Measurements from ENCODE around the gene TFAP2D.

The TFAP2D gene

DNA sequence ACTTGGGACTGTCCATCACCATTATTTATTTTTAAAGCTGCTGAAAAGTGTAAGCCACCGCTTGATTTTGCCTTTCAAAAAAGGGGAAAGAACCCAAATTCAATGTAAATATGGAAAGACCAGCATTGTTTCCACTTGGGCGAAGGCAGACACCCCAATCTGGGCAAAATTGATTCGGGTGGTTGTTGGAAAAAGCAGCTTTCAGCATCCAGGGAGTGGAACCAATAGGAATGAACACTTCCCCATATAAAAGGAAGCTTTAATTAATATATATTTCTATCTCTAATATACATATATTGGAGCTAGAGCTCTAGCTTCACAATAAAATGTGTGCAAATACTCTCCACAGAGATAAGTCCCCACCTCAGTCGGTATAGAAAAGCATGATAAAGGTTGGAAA lies at the start of gene TFAP2D:
Gene TFAP2D, plus strand, starts transcription at position 301 of the 400 bp plus-strand sequence. CDS start 530 bp downstream, outside the sequence.
- DNase-seq (ENCODE audit: low read depth in 2 of 2), result no peak

GRCh38 chr6:50663806-50664205 lies 49.5 kb upstream of the TFAP2D start:
- no peak for DNase-seq (ENCODE audit: low read depth in 2 of 2)

DNA sequence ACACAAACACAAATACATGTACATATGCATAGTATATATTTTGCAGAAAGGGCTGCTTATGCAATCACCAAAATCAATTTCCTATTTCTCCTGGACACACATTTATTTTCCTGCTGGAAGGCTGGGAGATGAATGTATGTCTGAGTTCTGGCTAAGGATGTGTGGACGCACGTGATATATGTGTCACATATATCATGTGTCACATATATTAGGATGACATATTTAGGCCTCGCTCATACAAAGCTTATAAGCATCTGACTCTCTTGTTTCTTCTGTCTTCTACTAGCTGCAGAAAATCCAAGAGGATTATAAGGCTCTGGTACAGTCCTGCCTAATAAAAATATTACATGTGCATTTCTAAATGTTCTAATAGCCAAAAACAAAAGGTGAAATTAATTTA lies 47.2 kb upstream of the TFAP2D start:
- DNase-seq (ENCODE audit: low read depth in 2 of 2), result no peak

DNA sequence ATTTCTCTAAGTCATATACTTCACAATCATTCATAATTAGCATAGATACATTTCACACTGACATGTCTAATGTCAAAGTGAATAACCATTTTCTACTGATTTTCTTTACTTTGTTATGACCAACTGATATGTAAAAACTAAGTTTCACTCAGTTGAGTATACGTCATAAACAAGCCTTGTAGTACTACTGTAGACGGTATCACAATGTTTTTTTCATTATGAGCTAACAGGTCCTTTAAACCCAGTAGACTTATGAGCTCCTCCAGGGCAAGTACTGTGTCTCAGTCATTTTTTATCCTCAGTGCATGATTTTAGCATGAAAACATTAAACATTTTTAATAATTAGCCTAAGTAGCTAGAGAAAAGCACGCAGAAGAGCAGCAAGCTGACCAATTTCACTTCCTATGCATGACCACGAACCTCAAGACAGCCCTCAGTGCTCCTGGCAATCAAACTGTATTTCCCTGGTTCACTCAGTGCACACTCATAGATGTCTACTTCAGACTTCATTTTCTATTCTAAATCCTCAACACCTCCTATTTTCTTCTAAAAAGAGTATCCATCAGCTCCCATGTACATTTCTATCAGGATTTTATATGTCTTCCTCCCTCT lies 32.0 kb upstream of the TFAP2D start:
- no peak for DNase-seq (ENCODE audit: low read depth in 2 of 2)

DNA sequence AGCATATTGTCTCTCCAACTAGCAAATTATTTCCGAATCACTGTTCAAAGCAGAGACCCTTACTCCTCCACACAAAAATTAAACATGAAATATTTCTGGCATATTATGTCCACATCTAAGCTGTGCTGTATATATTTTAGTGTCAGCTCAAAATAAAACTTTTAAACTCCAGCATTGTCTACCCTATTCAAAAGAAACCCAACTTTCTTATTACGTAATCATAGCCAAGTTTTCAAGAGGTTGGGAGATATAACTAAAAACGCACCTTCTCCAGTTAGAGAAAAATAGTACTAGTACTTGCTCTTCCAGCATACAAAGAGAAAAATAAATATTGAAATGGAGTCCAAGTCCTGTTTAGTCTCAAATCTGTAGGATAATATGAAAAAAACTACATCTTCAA lies 24.1 kb upstream of the TFAP2D start:
- DNase-seq (ENCODE audit: low read depth in 2 of 2), result no peak

- DNase-seq (ENCODE audit: low read depth in 2 of 2), result no peak
Measured at GRCh38 chr6:50691814-50692495, 21.4 kb upstream of the TFAP2D start.

DNA sequence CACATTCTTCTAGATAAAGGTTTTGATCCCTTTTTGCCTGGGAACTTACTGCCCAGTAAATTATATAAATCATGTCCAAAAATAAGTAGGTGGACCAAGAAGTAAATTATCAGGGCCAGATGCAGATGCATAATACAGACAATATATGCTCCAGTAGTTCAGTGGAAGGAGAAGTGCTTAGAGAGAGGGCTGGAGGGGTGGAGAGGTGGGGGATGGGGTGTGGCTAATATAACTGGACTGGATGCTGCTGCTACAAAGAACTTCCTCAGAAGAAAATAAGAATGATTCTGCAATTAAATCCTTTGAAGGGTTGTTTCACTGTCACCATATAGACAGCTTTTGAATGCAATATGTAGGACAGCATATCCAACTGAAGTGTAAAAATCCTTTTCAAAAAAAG lies 14.8 kb upstream of the TFAP2D start:
- DNase-seq (ENCODE audit: low read depth in 2 of 2), result no peak

- no peak for DNase-seq (ENCODE audit: low read depth in 2 of 2)
Measured at GRCh38 chr6:50699051-50699775, 14.1 kb upstream of the TFAP2D start.

DNA sequence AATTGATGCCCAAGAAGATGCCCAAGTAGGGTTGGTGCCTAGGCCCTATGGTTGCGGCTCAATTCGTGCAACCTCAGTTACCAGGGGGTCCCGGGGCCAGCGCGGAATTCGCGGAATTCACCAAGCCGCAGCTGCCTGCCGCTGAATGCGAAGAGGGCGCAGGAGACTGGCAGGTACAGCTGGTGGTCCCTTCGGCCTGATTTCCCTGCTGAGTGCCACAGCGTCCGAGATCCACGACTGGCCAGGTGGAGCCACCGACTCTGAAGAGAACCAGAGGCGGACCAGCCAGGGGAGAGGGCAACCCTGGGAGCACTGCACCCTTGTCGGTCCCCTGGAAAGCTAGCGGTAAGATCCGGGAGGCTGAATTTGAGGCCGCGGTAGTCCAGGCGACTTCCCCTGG lies 6.8 kb upstream of the TFAP2D start:
- no peak for DNase-seq (ENCODE audit: low read depth in 2 of 2)

DNA sequence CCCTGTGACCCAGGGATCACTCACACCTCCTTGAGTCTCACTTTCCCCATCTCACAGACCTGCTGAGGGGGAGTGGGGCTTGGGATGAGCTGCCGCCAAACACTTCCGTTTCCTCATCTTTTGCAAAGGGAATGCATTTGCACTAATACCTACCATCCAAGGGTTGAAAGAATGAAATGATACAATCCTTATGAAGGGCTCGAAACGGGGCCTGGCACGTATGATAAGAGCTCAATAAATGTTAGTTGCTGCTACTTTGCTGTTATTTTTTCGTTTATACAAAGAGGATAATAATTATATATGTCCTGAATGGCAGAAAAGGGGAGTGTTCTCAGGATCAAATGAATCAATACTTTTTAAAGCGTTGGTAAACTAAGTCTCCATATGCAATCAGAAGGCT lies 6.1 kb upstream of the TFAP2D start:
- no peak for DNase-seq (ENCODE audit: low read depth in 2 of 2)

DNA sequence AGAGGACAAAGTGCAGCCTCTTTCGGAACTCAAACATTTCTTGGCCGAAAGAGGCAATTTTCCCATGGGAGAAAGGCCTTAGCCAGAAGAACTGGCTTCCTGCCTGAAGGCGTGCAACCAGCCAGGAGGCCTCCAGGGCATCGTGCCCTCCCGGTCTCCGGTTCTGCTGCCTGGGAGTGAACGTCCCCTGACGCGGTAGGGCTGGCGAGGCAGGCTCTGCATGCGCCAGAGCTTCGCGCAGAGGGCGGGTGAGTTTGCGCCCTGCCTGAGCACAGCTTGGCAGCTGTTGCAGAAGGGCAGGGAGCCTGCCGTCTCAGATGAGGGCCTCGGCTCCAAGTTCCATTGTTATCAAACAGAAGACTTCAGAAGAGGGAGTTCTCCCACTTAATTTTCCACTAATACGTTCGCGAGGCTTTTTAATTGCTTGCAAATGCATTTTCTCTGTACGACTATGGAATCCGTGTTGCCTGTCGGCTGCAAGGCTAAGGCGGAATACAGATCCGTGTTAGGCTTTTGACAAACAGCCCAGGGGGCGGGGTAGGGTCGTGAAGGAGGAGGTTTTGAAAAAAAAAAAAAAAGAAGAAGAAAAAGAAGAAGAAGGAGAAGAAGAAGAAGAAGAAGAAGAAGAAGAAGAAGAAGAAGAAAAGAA lies 5.5 kb upstream of the TFAP2D start:
- no peak for DNase-seq (ENCODE audit: low read depth in 2 of 2)

GRCh38 chr6:50708664-50709365 lies 4.5 kb upstream of the TFAP2D start:
- no peak for DNase-seq (ENCODE audit: low read depth in 2 of 2)

DNA sequence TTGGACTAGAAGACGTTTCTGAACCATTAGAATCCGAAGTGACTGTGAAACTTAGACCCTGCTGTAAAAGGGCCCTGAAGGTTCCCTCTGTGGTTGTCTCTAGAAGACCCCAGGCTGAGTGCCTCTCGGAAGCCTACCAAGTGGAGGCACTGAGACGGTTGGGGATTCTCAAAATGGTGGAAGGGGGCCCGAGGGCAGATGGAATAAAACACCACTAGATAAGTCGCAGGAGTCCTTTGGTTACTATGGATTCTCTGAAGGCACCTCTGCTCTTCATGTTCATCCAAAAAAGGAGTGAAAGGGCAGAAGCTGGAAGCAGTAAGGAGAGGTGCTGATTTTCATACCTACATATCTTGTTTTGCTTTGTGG lies 4.0 kb upstream of the TFAP2D start:
- DNase-seq (ENCODE audit: low read depth in 2 of 2), result no peak

DNA sequence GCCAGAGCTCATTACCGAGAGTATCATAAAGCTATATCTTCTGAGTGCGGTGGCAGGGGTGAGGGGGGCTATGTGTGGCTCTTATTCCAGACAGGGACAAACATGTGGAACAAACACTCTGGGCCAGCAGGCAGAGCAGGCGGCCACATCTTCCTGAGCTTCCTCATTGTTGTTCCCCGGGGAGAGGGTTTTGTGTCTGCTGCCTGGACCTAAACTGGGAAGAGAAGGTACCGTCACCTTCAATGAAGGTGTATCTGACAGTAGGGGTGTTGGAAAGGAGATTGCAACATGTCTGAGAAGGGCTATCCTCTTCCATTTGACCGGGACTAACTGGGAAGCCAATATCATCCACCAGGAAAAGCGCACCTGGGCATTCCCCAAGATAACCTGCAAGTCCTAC lies 1.6 kb upstream of the TFAP2D start:
- no peak for DNase-seq (ENCODE audit: low read depth in 2 of 2)

- DNase-seq (ENCODE audit: low read depth in 2 of 2), result no peak
Measured at GRCh38 chr6:50712291-50712690, 1.0 kb upstream of the TFAP2D start.

- DNase-seq (ENCODE audit: low read depth in 2 of 2), result no peak
Measured at GRCh38 chr6:50713977-50714486, 706 bp downstream of the TFAP2D start.

DNA sequence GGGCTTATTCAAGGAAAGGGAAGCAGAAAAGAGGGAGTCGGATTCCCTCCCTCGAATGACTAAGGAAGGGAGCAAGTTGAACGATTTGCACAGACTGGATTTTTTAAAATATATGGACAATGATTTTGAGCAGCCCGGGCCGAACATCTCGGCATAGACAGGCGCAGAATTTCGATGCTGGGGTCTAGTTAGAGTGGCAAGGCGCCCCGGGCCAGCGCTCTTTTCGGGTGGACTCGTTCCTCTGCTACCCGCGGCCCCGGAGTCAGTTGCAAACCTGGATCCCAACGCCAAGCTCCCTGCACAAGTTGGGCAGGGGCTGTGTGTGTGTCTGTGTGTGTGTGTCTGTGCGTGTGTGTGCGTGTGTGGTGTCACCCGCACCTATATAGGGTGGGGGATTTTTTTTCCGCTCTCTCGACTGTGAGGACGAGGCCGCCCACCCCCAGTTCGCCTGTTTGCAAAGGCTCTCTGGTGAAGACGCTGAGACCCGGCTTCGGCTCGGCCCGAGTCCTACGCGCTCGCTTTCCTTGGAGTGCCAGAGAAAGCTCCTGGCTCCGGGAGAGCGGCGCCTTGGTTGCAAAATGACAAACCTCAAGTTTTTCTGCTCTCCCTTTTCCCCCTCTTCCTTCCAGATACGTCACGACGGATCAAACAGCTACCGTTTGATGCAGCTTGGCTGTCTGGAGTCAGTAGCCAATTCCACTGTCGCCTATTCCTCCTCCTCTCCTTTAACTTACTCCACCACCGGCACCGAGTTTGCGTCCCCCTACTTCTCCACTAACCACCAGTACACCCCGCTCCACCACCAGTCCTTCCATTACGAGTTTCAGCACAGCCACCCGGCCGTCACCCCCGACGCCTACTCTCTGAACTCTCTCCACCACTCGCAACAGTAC lies 1.4 kb downstream of the TFAP2D start:
- DNase-seq (ENCODE audit: low read depth in 2 of 2), result no peak

- no peak for DNase-seq (ENCODE audit: low read depth in 2 of 2)
Measured at GRCh38 chr6:50716899-50717509, 3.7 kb downstream of the TFAP2D start.

- no peak for DNase-seq (ENCODE audit: low read depth in 2 of 2)
Measured at GRCh38 chr6:50717734-50718457, 4.6 kb downstream of the TFAP2D start.

DNA sequence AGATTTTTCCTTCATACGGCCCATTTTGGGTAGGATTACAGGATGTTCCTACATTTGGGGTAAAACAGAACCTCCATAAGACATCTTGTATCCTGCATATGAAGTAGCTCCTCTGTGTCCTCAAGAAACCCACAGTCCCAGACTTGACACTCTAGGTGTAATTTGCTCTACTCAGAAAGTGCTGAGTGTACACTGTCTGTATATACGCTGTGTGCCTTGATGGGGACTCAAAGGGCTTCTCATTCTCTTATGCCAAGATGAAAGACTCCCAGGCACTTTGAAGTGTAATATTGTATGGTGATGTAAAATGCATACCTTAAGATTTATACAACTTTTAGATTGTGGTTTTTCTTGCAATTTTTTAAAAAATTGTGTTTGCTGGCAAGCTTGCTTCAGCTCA lies 5.2 kb downstream of the TFAP2D start:
- DNase-seq (ENCODE audit: low read depth in 2 of 2), result no peak

All from stimulated activated CD4-positive, alpha-beta T cell treated with anti-CD3 and anti-CD28 coated beads, Interleukin-1b, Interleukin-23, amount 100 ng/mL, for 4 hours (primary cell).